GM18502 (cell line): ENCODE measurements around the gene CRACDL.
A peak's percentile ranks its signal among the peaks of the same experiment; 100 is the strongest.
"Not testable (repeated sequence)": the region's sequence is repeated elsewhere in the genome, so short reads cannot be mapped to it uniquely, and the experiment has no call there.

ENCODE experiments used
- ATAC-seq: cut with Tn5 transposase; IDR thresholded peaks from one replicate; pipeline ENCODE4 v1.9.1; 2021; ENCODE audit warnings: mild to moderate bottlenecking; ENCODE audit not compliant: unreplicated experiment, poor library complexity

Gene CRACDL

GRCh38 chr2:98763209-98763951, 172.6 kb downstream of the CRACDL start:
- no peak for ATAC-seq

DNA sequence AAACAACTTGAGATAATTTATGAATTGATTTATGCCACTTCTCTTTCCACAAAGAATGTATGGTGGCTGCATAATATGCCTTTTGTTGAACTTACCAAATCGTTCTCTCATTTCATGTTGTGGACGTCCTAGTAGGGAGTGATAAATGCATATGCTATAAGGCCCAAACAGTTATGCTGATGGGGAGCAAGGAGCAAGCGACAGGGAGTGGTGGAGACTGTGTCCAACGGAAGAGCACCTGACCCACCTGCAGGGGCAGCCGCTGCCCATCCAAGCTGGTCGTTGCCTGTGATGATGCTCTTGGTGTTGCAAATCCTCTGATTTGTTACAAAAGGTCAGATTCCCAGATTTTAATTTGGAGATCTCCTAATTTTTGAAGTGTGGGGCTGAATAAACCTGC, 174.1 kb downstream of the CRACDL start:
- no peak for ATAC-seq

DNA sequence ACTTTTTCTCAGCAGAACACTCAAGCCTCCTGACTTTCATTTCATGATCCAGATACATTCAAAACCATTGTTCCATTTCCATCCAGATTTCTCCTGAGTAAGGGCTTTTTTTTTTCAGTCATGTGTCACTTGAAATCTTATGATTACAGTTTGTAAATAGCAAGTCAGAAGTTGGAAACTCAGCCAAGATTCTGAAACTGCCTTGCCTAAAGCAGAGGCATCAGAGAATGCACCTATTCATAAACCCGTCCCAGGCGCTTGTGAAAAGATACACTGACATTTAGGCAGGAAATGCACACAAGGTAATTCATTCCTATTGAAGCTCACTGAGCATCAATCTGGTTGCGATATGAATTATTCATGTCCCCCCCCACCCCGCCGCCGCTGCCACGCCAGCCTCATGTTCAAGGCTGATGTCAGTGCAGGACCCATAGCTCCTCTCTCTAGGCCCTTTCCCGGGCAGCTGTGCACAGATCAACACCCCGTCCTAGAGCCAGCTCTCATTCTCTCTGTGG, 174.7 kb downstream of the CRACDL start:
- ATAC-seq: no peak

DNA sequence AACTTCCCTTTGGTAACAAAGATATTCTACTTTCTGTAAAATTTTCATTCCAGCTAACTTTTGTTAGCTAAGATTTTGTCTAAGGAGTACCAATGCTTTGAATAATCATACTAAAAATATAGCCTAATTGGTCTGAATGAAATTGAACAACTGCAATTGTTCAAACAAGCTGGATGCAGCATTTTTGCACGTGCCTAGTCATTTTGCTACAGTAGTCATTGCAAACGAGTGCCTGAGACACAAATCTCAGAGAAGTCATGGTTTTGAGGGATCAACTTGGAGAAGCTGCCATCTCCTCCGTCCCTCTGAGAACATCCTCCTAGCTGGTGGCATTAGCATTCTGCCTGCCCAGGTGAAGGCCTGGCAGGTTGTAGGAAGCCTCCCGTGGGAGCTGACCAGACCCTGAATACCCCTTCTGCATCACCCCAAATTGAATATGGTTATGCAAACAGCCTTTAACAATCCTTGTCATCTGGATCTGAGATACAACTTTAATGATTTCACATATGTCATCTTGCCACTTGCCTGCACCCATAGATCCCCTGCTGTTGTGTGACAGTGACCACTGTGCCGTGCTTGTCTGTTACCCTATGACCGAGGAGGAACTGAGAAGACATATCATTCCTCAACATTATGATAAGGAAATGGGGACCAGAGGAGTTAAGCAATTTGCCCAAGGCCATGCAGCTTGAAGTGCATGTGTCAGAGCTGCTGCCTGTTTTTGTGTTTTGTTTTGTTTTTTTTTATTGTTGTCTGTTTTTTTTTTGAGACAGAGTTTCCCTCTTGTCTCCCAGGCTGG, 176.0 kb downstream of the CRACDL start:
- no peak for ATAC-seq

DNA sequence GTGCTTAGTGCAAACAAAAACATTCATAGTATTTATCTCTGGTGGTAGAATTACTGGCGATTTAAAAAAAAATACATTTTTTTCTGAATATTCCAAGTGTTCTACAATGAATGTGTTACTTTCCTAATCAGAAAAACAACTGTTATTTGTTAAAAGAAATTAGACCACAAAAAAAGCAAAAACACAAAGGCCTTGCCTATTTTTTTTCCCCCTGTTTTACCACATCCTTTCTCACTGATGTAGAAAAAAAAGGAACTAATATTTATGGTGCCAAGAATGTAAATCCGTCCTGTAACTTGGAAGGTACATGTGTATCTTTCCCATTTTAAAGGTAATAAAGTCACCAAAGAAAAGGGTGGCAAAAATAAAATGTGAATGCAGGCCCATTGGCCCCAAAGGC, 176.7 kb downstream of the CRACDL start:
- no peak for ATAC-seq

- ATAC-seq: peak; percentile 92
Observed at GRCh38 chr2:98757904-98758421, 178.1 kb downstream of the CRACDL start.

DNA sequence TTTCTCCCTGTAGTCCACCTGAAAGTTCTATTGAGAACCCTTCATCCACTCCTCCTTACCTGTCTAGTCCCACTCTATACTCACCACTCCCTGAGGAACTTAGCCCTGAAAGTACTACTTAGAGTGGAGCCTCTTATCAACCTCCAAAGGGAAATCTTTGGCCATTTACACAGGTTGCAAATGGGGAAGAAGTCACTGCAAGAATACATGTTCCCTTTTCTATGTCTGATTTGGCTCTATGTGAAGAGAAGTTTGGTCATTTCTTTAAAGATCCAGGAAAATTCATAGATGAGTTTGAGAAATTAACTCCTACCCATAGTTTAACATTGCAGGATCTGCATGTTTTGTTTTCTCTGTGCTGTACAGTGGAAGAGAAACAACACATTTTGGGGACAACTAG, 182.2 kb downstream of the CRACDL start:
- ATAC-seq: no peak

GRCh38 chr2:98752711-98753110, 183.3 kb downstream of the CRACDL start:
- not testable (repeated sequence) for ATAC-seq

GRCh38 chr2:98751748-98752147, 184.3 kb downstream of the CRACDL start:
- no peak for ATAC-seq

GRCh38 chr2:98750593-98751282, 185.3 kb downstream of the CRACDL start:
- ATAC-seq: no peak

GRCh38 chr2:98749066-98749450, 187.0 kb downstream of the CRACDL start:
- peak; percentile 54 for ATAC-seq

- peak; percentile 48 for ATAC-seq
Observed at GRCh38 chr2:98748292-98749065, 187.5 kb downstream of the CRACDL start.

DNA sequence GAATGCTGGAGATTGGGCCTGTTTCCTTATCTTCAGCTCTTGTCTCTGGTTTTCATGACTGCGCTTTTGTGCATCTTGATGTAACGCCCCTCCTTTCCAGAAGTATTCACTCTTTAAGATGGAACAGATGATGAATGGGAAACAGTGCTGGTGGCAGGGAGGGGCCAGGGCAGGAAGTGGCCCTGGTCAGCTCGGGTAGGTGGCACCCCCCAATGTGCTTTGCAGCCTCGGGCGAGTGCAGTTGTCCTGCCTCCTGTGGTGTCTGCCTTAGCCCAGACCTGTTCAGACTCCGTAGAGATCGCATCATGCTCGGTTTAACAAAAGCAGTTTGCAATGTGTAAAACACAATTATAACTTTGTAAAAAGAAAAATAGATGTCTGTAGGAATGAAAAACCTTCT, 188.1 kb downstream of the CRACDL start:
- no peak for ATAC-seq

DNA sequence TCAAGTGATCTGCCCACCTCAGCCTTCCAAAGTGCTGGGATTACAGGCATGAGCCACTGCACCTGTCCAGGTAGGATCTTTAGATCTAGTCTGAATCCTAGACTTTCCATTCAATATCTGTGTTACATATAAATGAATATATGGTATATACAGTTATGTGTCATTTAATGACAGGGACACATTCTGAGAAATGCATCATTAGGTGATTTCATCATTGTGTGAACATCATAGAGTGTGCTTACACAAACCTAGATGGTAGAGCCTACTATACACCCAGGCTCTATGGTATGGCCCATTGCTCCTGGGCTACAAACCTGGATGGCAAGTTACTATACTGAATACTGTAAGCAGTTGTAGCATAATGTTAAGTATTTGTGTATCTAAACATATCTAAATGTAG, 189.6 kb downstream of the CRACDL start:
- no peak for ATAC-seq

- ATAC-seq: no peak
Observed at GRCh38 chr2:98744595-98744994, 191.4 kb downstream of the CRACDL start.
